ENCODE data around the gene VAV1.

GRCh38 chr19:6849876-6850275 lies 77.4 kb downstream of the VAV1 start:
- TF ChIP-seq CTCF (IDR thresholded peaks at IDR 0.05), result no peak
- no peak for TF ChIP-seq ZFX (IDR thresholded peaks at IDR 0.05; ENCODE audit: borderline replicate concordance)
